WTC11 (cell line): Measurements from ENCODE around the gene PTH1R. TPM values are rescaled to one million over a fixed set of nuclear protein-coding genes. Genes with fewer than 3 reads are reported as not detected.

Experiments used
- ATAC-seq: fragments of 200-7000 bp; cut with Tn5 transposase; 2 replicates; pipeline ENCODE4 v1.10.0; 2021; ENCODE audit warnings: mild to moderate bottlenecking, moderate library complexity
- CTCF ChIA-PET: fragments of 300-600 bp; sonication (Branson Sonifier 250); formaldehyde crosslinking; loops from one replicate; lab custom pipeline; 2021; ENCODE audit warnings: antibody characterized with exemption; lab: Charles Lee
- POLR2A ChIA-PET: fragments of 350-600 bp; sonication (Branson Sonifier 250); formaldehyde crosslinking; loops from one replicate; lab custom pipeline; 2021; ENCODE audit warnings: antibody characterized with exemption; lab: Charles Lee
- DNase-seq: peaks from one replicate; pipeline ENCODE4 v3.0.0; 2021; ENCODE audit warnings: low spot score
- H3K27ac Mint-ChIP-seq: 2 replicates; pipeline ENCODE4 v1.8.0; 2021; ENCODE audit warnings: mixed read lengths
- H3K27me3 Mint-ChIP-seq: 2 replicates; pipeline ENCODE4 v1.8.0; 2021; ENCODE audit warnings: low read depth, mild to moderate bottlenecking, moderate library complexity, mixed read lengths
- H3K36me3 Mint-ChIP-seq: 2 replicates; pipeline ENCODE4 v1.8.0; 2021; ENCODE audit warnings: mixed read lengths
- H3K4me1 Mint-ChIP-seq: 2 replicates; pipeline ENCODE4 v1.8.0; 2022; ENCODE audit warnings: mixed read lengths
- H3K4me3 Mint-ChIP-seq: 2 replicates; pipeline ENCODE4 v1.8.0; 2021; ENCODE audit warnings: mild to moderate bottlenecking, moderate library complexity, mixed read lengths
- H3K9me3 Mint-ChIP-seq: 2 replicates; pipeline ENCODE4 v1.8.0; 2021; ENCODE audit warnings: mixed read lengths
- CBFB ChIP-seq: sonication (generic); formaldehyde crosslinking; IDR thresholded peaks from 2 replicates; pipeline ENCODE4 v1.8.1; 2022; ENCODE audit warnings: mild to moderate bottlenecking, low read depth, missing genetic modification reagents
- CTCF ChIP-seq: fragments of 200-600 bp; IDR thresholded peaks from 2 replicates; pipeline ENCODE4 v1.8.0; 2022; ENCODE audit warnings: antibody characterized with exemption
- FOXJ3 ChIP-seq: sonication (generic); formaldehyde crosslinking; IDR thresholded peaks from 2 replicates; pipeline ENCODE4 v1.9.0; 2021; ENCODE audit warnings: missing genetic modification reagents, mild to moderate bottlenecking, borderline replicate concordance
- GRHL2 ChIP-seq: fragments of 250-450 bp; sonication (Bioruptor Pico); IDR thresholded peaks from 2 replicates; pipeline ENCODE4 v1.8.0; 2022; ENCODE audit warnings: mild to moderate bottlenecking, moderate library complexity; ENCODE audit not compliant: insufficient replicate concordance, severe bottlenecking
- IRF2 ChIP-seq: sonication (generic); formaldehyde crosslinking; IDR thresholded peaks from 2 replicates; pipeline ENCODE4 v1.8.0; 2022; ENCODE audit warnings: low read depth, missing genetic modification reagents, borderline replicate concordance
- JUN ChIP-seq: sonication (generic); formaldehyde crosslinking; IDR thresholded peaks from 2 replicates; pipeline ENCODE4 v1.8.0; 2023; ENCODE audit warnings: mild to moderate bottlenecking, missing genetic modification reagents
- NFATC4 ChIP-seq: fragments of 250-450 bp; sonication (Bioruptor Pico); IDR thresholded peaks from 2 replicates; pipeline ENCODE4 v1.9.0; 2021; ENCODE audit warnings: mild to moderate bottlenecking
- NR2C2 ChIP-seq: sonication (generic); formaldehyde crosslinking; IDR thresholded peaks from 2 replicates; pipeline ENCODE4 v1.8.0; 2022; ENCODE audit warnings: mild to moderate bottlenecking, missing genetic modification reagents
- NR3C1 ChIP-seq: sonication (generic); formaldehyde crosslinking; conservative IDR thresholded peaks from 2 replicates; pipeline ENCODE4 v1.8.1; 2023; ENCODE audit warnings: low read depth, mild to moderate bottlenecking, missing genetic modification reagents
- TCF7 ChIP-seq: sonication (generic); formaldehyde crosslinking; IDR thresholded peaks from 2 replicates; pipeline ENCODE4 v1.8.0; 2022; ENCODE audit warnings: mild to moderate bottlenecking, low read depth, missing genetic modification reagents, moderate library complexity
- TEAD4 ChIP-seq: sonication (generic); formaldehyde crosslinking; IDR thresholded peaks from 2 replicates; pipeline ENCODE4 v1.8.0; 2022; ENCODE audit warnings: mild to moderate bottlenecking, missing genetic modification reagents
- ZNF219 ChIP-seq: sonication (generic); formaldehyde crosslinking; IDR thresholded peaks from 2 replicates; pipeline ENCODE4 v1.8.0; 2023; ENCODE audit warnings: missing genetic modification reagents, mild to moderate bottlenecking, borderline replicate concordance
- ZSCAN18 ChIP-seq: fragments of 250-450 bp; sonication (Bioruptor Pico); IDR thresholded peaks from 2 replicates; pipeline ENCODE4 v2.1.2; 2022; ENCODE audit warnings: mild to moderate bottlenecking, moderate library complexity
- total RNA-seq: library from RNA; stranded (reverse); gene quantifications from 3 replicates; pipeline ENCODE4 v1.2.3, GENCODE V29; 2021

Gene PTH1R
- total RNA-seq, 1 experiment from 2014 or later = 12.0 TPM

GRCh38 chr3:46859001-46859710 lies 18.4 kb upstream of the PTH1R start:
- no peak overlapping the region for H3K27ac Mint-ChIP-seq
- CTCF ChIA-PET = interaction anchor here (1.0 to 2.2 kb wide), 7 partner anchors 9 to 395 kb away, joined by 3 to 12 read pairs (median 5); partner anchors contain the start of genes LTF and PRSS50
- H3K4me3 Mint-ChIP-seq = no peak overlapping the region
- H3K27me3 Mint-ChIP-seq = peaks cover 3% of the 10 kb centered on the region; the same call in 1 of the 2 replicates
- no peaks in the 10 kb centered on the region for H3K9me3 Mint-ChIP-seq
- H3K36me3 Mint-ChIP-seq = no peaks in the 10 kb centered on the region
- ATAC-seq = no peak
- peak; percentile 8 for DNase-seq
- TF ChIP-seq FOXJ3 (no peak), ZNF219 (no peak)
- POLR2A ChIA-PET = no interaction called here
- no peaks in the 10 kb centered on the region for H3K4me1 Mint-ChIP-seq

GRCh38 chr3:46860017-46860809 lies 17.3 kb upstream of the PTH1R start:
- no peaks in the 10 kb centered on the region for H3K9me3 Mint-ChIP-seq
- DNase-seq (peak; percentile 53), ATAC-seq (peak; percentile 33; the same call in 1 of the 2 replicates)
- no peaks in the 10 kb centered on the region for H3K4me1 Mint-ChIP-seq
- no peak for TF ChIP-seq ZNF219
- TF ChIP-seq GRHL2 = no peak
- no peak for TF ChIP-seq TEAD4 (CRISPR knock-in tag)
- 0 out of 2 replicates have a peak, but pooled peaks have one; percentile 17 for TF ChIP-seq CTCF
- no peak for TF ChIP-seq IRF2 (CRISPR knock-in tag)
- CTCF ChIA-PET = interaction anchor here (1.0 to 2.2 kb wide), 6 partner anchors 10 to 396 kb away, joined by 3 to 12 read pairs (median 6); partner anchors contain the start of genes LTF and PRSS50
- H3K27me3 Mint-ChIP-seq = peaks cover 3% of the 10 kb centered on the region; the same call in 1 of the 2 replicates
- POLR2A ChIA-PET = interaction anchor here (0.7 kb wide), 1 partner anchor 147 kb away, joined by 3 read pairs; no protein-coding TSS in a partner anchor
- no peak overlapping the region for H3K4me3 Mint-ChIP-seq
- H3K27ac Mint-ChIP-seq = no peak overlapping the region
- no peaks in the 10 kb centered on the region for H3K36me3 Mint-ChIP-seq

GRCh38 chr3:46860810-46861604 lies 16.5 kb upstream of the PTH1R start:
- TF ChIP-seq CBFB (CRISPR knock-in tag) = no peak
- no peak for TF ChIP-seq NFATC4 (CRISPR knock-in tag)
- TF ChIP-seq ZSCAN18 = no peak
- TF ChIP-seq NR2C2 (CRISPR knock-in tag) = no peak
- TF ChIP-seq NR3C1 (CRISPR knock-in tag) = no peak
- TF ChIP-seq TCF7 = no peak
- TF ChIP-seq IRF2 (CRISPR knock-in tag) = no peak
- no peak for TF ChIP-seq JUN (CRISPR knock-in tag)
- CTCF ChIA-PET = no interaction called here
- Mint-ChIP-seq H3K4me3 (no peak overlapping the region), H3K9me3 (no peaks in the 10 kb centered on the region), H3K27ac (no peak overlapping the region), H3K27me3 (peaks cover 3% of the 10 kb centered on the region; the same call in 1 of the 2 replicates), H3K36me3 (no peaks in the 10 kb centered on the region), H3K4me1 (no peaks in the 10 kb centered on the region)
- ATAC-seq (no peak), DNase-seq (peak; percentile 8)
- POLR2A ChIA-PET = no interaction called here
